22Rv1 (cell line): Measurements from ENCODE around the gene ASAP2.

ENCODE experiments used
- ZFX ChIP-seq: fragments of 450-650 bp; IDR thresholded peaks from 2 replicates; pipeline ENCODE4 v1.6.1; 2017; ENCODE audit warnings: antibody characterized with exemption, borderline replicate concordance
- TF ChIP-seq, protein P1 (sequence below): fragments of 450-650 bp; IDR thresholded peaks from 2 replicates; pipeline ENCODE4 v1.5.1; 2017; ENCODE audit warnings: mild to moderate bottlenecking

DNA sequence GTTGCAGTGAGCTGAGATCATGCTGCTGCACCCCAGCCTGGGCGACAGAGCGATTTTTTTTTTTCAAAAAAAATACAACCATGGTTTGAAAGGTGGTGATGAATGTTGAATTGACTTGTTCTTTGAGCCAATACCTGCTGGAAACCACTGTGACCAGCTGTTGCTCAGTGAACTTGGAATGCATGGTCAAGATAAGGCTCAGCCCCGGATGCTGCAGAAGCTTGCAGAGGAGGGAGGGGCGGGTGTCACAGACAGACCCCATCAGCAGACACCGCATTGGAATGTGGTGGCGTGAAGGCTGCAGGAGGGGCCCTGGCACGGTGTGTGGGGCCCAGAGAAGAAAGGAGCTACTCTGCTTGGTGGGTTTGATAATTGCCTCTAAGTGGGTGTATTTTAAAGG, 125.1 kb downstream of the ASAP2 start:
- TF ChIP-seq, protein P1, sequence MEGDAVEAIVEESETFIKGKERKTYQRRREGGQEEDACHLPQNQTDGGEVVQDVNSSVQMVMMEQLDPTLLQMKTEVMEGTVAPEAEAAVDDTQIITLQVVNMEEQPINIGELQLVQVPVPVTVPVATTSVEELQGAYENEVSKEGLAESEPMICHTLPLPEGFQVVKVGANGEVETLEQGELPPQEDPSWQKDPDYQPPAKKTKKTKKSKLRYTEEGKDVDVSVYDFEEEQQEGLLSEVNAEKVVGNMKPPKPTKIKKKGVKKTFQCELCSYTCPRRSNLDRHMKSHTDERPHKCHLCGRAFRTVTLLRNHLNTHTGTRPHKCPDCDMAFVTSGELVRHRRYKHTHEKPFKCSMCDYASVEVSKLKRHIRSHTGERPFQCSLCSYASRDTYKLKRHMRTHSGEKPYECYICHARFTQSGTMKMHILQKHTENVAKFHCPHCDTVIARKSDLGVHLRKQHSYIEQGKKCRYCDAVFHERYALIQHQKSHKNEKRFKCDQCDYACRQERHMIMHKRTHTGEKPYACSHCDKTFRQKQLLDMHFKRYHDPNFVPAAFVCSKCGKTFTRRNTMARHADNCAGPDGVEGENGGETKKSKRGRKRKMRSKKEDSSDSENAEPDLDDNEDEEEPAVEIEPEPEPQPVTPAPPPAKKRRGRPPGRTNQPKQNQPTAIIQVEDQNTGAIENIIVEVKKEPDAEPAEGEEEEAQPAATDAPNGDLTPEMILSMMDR = no peak
- no peak for TF ChIP-seq ZFX
